Parietal lobe (tissue), 2 donors: ENCODE results near the gene ALS2CL. TPM values are rescaled to one million over a fixed set of nuclear protein-coding genes. Genes with fewer than 3 reads are reported as not detected.

Source experiments
- small RNA-seq: library from RNA; depleted of rRNA; stranded (forward); fragments of <200 nt; gene quantifications from one replicate; pipeline ENCODE3, GENCODE V24; 2014; ENCODE audit warnings: low replicate concordance
- total RNA-seq: library from RNA; depleted of rRNA; stranded (reverse); fragments of >200 nt; gene quantifications from one replicate; pipeline ENCODE4 v1.2.3, GENCODE V29; 2014

Gene ALS2CL
- 4.4 TPM for total RNA-seq

GRCh38 chr3:46693038-46693891 is at the start of gene ALS2CL:
TSS of gene ALS2CL (minus strand) at chr3:46693679. CDS start at chr3:46689440, 4,239 bp downstream.

DNA sequence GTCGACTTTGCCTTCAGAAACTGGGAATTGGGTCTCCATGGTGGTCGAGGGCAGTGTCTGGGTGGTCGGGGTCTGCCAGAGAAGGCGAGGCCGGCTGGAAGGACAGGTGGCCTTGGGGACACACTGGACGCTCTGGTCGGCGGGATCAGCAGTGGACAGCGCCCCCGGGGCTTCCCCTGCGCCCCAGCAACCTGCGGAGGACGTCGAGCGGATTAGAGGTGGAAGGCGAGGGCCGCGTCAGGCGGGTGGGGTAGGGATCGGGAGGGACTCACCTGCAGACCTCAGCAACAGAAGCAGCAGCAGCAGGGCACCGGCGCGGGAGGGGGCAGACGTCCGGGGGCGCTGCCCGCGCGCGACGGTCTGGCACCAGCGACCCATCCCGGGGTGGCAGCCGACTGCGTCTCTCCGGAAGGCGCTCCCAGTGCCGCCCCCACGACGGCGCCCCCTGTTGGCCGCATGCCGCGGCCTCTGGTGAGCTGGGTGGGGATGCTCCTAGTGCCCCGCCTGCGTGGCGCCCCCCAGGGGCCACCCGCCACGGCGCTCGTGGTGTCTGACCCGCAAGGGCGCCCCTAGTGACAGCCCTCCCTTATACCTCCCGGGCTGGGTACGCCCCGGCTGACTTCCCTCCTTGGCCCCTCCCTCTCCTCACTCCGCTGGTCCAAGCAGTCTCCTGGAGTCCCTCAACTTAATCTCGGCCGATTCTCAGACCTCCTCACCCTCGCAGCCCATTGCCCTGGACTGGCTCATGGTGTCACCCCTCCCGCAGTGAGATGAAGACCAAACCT is 24.2 kb upstream of the ALS2CL start, which contains the start of gene PRSS50:
Gene PRSS50 (minus strand): TSS at position 423 of the 785 bp plus-strand sequence. CDS start 45 bp downstream, at position 378.

GRCh38 chr3:46701181-46701939 is 7.9 kb upstream of the ALS2CL start, which contains the start of gene TMIE:
TSS of gene TMIE (plus strand) at chr3:46701392. CDS start at chr3:46701488, 96 bp downstream.

Small RNA genes within 50 kb of the gene (small RNA-seq; reads per million reads assigned to genes)
- gene RF00591: not detected

Other genes starting within 250 kb of the ALS2CL start
- gene LTF, start 228.8 kb downstream of the ALS2CL start, total RNA-seq: 0.63 TPM
- not detected for gene RTP3, start 195.7 kb downstream of the ALS2CL start, total RNA-seq
- gene LRRC2, start 127.4 kb downstream of the ALS2CL start, total RNA-seq: 5.9 TPM
- gene FAM240A, start 81.2 kb downstream of the ALS2CL start, total RNA-seq: not detected
- gene TMIE, start 7.7 kb upstream of the ALS2CL start, total RNA-seq: 4.1 TPM
- gene PRSS50, start 24.2 kb upstream of the ALS2CL start, total RNA-seq: 0.31 TPM
- gene MYL3, start 169.8 kb upstream of the ALS2CL start, total RNA-seq: not detected
- 1.6 TPM for gene PTH1R, start 184.0 kb upstream of the ALS2CL start, total RNA-seq